Measurements from ENCODE around the gene METTL4.

METTL4 gene, protein sequence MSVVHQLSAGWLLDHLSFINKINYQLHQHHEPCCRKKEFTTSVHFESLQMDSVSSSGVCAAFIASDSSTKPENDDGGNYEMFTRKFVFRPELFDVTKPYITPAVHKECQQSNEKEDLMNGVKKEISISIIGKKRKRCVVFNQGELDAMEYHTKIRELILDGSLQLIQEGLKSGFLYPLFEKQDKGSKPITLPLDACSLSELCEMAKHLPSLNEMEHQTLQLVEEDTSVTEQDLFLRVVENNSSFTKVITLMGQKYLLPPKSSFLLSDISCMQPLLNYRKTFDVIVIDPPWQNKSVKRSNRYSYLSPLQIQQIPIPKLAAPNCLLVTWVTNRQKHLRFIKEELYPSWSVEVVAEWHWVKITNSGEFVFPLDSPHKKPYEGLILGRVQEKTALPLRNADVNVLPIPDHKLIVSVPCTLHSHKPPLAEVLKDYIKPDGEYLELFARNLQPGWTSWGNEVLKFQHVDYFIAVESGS

DNA sequence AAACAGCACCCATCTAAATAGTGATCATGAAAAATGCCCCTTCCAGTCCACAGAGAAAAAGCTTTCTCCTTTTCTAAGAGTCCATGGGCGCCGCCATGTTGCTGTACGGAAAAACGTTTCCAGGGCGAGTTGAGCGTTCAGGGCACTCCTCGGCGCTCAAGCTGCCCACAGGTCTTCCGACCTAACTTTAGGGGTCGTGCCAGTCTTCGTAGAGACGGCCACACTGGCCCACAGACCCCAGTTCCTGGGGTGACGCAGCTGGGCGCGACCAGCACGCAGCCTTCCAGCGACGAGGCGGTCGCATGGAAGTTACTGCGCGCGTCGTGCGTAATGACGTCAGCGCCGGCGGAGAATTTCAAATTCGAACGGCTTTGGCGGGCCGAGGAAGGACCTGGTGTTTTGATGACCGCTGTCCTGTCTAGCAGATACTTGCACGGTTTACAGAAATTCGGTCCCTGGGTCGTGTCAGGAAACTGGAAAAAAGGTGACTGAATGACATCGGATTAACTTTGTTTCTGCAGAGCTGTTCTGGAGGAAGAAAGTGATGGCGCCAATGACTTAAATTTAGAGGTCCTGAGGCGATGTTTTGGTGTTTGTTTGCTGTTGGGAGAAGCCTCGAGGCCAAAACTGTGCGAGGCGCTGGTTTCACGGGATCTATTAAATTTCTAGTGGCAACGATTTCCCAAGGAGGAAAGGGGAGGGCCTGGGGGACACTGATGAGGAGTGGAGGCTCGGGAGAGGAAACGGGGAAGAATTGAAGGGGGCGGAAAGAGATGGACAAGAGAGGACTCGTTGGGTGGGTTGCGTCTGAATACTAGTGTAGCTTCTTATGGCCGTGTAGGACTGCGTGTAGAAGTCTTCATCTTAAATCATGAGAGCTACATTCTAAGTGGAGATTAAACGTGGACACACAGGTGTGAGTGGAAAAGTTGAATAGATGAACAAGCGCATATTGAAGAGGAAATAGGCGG is at the start of gene METTL4, which contains the start of gene NDC80:
METTL4 (minus strand) TSS at position 306 of the 971 bp plus-strand sequence. CDS start 4,289 bp downstream, outside the sequence.
NDC80 (plus strand) TSS at position 358 of the 971 bp plus-strand sequence. CDS start 1,429 bp downstream, outside the sequence.
- peak; percentile 75 for DNase-seq

DNA sequence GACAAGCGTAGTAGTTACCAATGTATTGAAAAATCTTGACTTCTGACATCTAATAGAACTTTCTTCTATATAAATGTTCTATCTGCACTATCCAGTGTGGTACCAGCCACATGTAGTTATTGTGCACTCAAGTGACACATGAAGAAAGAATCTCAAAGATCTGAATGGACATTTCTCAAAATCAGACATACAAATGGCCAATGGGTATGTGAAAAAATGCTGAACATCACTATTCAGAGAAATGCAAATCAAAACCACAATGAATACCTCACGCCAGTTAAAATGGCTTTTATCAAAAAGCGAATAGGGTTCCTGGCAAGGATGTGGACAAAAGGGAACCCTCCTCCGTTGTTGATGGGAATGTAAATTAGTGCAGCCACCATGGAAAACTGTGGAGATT is 46.7 kb upstream of the METTL4 start:
- no peak for DNase-seq

DNA sequence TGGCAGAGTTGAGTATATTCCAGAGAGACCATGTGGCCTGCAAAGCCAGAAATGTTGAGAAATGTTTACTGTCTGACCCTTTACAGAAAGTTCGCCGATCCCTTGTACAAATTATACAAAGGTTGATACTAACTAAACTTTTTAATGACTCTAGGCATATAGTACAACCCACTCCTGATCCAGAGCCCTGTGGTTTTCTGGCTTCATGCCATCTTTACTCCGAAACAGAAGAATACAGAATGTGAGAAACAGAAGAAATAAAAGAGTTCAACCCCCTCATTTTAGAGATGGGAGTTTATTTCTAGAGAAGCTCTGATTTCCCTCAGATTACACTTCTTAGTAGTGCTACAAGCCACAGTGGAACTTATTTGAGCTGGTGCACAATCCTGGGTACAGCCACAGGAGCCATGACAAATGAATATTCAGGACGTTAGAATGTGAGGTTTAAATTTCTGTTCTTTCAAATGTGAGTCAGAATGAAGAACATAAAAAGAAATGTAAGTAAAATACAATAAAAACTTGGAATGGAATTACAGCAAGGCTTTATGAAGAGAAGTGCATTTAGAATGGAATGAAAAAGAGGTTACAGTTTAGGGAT is 46.2 kb upstream of the METTL4 start:
- no peak for DNase-seq

DNA sequence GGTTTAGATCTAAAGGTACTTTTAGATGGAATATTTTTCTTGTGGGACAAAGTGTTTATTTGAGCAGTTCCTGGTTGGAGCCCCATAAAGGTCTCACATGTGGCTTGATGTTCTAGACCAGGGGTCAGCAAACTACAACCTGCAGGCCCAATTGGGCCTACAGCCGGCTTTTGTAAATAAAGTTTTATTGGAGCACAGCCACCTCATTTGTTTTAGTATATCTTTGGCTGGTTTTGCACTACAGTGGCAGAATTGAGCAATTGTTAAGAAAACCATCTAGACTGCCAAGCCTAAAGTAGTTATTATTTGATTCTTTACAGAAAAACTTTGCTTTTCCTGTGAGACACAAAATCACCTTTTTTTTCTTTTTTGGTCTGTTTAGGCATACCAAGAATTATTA is 41.7 kb upstream of the METTL4 start:
- no peak for DNase-seq

DNA sequence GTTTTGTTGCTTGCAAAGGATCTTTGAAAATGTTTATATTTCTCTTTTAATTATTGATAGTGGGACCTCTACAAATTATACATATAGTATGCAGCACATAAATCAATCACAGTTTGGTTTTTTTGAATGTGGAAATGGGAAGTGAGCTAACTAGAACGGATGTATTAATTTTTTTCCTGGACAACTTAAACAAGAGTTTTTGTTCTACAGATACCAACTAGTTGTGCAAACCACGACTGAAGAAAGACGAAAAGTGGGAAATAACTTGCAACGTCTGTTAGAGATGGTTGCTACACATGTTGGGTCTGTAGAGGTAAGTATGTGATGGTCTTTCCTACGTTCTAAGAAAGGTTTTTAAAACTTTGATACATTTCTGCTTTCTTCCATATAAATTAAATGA is 39.2 kb upstream of the METTL4 start:
- DNase-seq, result no peak

DNA sequence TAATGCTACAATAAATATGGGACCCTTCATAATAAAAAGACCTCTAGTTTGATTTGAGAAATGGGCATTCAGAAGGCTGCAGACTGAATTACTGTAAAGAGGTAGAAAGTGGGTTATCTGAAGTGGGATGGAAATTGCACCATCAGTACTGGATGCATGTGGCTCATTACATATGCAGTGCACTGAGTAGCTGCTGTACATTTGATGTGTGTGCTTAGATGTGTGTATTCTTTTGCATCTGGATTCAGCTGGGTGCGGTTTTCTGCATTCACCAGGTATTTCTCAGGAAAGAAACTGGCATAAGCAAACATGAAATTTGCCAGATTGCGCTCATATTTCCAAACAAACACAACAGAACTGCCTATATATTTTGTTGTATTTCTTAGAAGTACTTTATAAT is 38.3 kb upstream of the METTL4 start:
- DNase-seq, result no peak

DNA sequence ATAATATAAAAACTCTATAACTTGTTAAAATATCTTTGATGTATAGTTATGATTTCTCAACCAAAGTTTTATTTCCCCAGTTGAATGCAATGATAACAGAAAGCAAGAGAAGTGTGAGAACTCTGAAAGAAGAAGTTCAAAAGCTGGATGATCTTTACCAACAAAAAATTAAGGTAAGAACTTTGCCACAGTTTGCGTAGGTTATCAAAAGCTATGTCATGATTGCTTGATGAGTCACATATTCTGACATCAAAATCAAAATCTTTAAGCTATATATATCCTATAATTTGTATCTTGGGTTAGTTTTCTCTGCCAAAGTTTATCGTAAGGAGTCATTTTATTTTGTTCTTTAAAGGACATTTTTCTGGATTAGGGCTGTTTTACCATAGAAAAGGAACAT is 35.0 kb upstream of the METTL4 start:
- no peak for DNase-seq

DNA sequence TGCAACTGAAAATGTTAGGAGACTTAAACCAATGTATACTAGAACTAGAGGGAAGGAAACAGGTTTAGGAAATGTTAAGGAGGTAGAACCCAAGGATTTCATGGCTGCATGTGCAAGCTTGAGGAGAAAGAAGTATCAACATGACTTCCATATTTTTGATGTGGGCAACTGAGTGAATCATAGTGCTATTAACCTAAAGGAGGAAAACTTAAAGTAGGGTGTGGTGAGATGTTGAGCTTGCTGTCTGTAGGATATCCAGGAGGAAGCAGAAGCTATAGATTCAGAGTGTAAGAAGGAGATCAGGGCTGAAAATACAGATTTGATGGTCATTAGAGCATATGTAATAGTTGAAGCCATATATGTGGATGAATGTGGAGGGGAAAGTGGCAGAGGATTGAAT is 31.5 kb upstream of the METTL4 start:
- no peak for DNase-seq

DNA sequence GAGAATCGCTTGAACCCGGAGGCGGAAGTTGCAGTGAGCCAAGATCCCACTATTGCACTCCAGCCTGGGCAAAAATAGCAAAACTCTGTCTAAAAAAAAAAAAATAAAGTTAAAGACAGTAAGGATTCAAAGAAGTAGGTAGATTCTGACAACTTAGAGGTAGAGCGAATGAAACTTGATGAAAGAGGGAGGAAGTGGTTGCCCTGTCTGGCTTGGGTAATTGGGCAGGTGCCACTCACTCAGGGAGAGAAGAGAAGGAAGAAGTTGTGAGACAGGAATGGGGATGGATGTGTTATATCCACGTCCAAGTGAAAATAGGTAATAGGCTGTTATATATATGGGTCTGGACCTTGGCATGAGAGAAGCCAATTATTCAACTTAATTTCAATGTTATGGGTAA is 26.3 kb upstream of the METTL4 start:
- no peak for DNase-seq

DNA sequence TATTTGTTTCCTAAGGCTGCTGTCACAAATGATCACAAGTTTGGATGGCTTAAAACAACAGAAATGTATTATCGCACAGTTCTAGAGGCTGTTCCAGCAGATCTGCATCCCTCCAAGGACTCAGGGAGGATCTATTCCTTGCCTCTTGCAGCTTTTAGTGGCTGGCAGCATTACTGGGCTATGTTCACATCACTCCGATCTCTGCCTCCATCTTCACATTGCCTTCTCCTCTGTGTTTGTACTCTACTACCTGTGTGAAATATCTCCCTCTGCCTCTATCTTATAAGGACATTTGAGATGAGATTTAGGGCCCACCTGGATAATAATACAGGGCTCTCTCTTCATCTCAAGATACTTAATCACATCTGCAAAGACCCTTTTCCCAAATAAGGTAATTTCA is 19.0 kb upstream of the METTL4 start:
- no peak for DNase-seq

DNA sequence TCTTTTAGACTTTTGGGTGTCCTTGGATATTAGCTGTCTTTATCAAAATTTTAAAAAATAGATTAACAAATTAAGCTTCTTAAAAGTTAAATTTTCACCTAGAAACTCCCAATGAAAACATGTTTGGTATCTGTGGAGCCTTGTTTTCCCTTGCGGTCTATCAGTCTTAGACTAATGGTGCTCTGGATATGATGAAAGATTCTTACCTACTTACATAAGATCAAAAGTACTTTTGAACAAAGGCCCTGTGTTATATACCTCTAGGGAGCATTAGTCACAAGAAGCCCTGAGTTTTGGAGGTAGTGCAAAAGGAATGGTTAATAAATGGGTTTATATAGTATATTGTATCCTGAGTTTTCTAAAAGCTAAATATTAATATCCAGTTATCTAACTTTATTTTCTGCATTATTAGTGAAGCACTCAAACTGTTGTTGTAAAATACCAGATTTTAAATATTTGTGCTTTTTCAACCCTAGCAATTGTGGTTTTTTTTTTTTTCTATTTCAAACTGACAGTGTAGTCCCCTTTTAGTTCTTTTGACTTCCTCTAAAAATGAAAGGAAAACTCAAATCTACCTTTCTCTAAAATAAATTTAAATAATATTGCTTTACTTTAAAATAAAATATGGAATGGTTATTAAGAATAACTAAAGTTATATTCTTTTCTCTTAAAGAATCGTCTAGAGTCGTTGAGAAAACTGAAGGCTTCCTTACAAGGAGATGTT is 18.2 kb upstream of the METTL4 start:
- no peak for DNase-seq

DNA sequence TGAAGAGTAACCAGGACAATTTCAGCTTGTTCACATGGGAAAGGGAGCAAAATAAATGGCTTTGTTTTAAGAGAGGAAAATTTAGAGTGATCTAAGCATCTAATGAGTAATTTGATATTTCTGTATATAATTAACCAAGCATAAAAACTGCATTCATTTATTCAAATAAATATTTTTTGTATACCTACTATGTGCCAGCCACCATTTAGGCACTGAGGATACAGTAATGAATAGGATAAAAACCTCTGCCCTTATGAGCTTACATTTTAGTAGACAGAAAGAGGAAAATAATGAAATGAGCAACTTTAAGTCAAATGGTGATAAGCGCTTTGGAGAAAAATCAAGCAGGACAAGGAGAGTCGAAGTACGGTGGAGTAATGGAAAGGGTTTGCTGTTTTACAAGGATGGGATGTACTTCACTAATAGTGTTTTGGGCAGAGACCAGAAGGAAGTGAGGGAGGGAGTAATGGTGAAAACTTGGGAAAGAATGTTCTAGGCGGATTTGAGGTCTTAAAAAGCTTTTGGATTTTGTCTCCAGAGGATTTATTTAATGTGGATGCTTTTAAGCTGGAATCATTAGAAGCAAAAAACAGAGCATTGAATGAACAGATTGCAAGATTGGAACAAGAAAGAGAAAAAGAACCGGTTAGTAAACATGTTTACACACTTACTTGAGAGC is 17.5 kb upstream of the METTL4 start:
- DNase-seq, result no peak

DNA sequence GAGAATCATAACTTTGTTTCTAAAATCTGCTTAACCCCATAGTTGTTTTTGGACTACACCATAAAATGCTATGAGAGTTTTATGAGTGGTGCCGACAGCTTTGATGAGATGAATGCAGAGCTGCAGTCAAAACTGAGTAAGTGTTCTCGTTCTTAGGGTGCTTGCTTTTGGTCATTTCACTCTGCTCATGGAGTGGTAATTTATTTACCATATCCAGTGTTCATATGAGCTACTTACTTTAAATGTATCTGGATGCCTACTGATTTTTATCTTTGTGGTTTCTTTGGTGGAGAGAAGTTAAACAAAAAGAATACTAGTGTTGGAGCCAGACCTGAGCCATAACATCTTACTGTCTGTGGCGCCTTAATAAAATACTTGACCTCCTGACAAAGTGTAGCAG is 16.5 kb upstream of the METTL4 start:
- no peak for DNase-seq

DNA sequence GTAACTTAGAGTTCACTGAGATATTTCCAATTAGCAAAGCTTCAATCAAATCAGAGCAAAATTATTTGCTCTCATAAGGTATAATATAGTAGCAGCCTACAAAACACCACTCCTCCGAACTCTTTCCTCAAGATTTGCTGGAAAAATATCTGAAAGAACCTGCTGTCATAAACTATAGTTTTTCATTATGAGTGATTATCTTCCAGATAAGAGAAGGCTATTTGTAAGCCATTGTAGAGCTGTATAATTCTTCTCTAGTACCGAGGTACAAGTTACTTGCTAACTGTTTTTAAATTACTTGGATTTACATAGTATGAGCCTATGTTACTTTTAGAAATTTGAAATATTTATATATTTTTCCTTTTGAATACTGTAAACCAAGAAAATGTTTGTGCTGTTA is 2.1 kb upstream of the METTL4 start:
- no peak for DNase-seq

DNA sequence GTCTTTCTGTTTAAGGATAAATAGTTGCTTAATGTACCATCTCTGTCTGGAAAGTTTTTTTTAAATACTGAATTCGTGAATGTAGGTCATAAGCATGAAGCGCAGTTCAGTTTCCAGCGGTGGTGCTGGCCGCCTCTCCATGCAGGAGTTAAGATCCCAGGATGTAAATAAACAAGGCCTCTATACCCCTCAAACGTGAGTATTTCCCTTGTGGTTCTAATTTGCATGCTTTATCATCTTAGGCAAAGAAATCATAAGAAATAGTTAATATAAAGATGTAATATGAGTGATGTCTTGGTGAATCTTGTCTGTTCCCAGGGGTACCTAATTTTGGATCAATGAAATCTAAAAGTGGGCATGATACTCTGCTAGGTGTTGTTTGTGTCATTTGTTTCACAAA is 1.6 kb upstream of the METTL4 start:
- no peak for DNase-seq

DNA sequence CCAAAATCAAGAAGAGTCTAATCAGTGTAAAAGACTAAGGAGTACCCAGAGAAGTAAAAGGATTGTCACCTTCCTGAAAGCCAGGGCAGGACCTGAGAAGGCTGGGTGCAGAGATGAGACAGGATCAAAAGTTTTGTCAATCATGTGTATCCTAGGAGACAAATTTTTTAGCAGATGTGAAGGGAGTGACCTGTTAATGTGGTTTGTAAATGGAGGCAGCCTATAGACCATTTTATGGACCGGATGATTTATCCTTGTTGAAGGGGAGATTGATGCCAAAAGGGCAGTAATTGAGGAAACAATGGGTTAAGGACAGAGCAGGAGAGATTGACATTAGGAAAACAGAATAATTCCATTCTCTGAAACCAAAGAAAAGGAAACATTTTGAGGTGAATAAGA is 865 bp upstream of the METTL4 start:
- no peak for DNase-seq

DNA sequence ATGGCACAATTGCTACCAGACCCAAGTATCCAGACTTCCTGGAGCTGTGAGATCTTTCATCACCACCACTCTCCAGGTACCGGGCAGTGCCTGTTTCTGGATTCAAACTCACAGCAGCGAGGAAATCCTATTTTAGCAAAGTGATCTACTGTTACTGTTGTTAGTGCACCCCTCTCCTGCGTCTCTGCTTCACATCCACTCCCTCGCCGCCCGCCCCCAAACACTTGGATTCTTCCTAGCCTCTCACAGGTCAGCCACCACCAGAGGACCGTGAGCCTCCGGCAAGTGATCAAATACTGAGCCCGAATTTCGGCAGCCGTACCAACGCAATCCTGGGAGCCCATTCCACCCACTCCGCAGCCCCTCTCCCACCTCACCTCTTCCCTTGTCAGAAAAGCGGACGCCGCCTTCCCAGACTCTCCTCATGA is 519 bp downstream of the METTL4 start:
- DNase-seq, result peak; percentile 49 to 53

DNA sequence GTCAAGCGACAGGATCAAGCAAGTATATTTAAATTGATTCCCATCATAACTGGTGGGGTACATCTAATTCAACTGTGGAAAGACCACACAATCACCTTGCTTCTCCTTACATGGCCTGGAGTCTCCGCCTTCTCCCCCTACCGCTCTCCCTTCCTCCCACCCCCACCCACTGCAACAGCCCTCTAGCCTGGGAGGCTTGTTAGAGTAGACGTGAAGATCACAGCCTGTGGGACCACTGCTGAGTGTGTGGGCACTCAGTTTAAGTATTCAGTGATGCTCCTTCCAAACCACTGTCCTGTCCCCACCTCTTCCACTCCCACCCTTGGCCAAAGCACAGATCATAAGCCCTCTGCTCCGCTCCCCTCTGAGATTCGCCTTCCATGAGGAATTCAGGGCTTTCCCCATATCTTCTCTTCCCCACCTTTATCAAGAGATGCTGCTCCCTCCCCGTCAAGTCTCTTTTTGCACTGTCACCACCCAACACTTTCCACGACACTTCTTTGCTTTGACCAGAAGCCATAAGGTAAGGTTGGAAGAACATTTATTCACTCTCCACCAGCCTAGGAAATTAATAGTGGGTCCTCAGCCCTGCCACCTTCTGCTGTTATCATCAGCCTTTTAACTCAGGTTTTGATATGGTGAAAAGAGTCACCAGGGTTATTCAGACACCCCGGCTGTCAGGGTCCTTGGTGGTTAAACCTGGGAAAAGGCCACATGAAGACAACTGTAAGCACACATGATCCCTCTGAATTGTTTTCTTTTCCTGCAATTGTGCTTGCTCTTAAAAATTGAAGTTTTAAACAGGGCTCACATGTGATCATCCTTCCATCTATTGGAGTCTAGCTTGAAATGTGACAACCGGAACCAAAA is 1.7 kb downstream of the METTL4 start:
- DNase-seq, result no peak

DNA sequence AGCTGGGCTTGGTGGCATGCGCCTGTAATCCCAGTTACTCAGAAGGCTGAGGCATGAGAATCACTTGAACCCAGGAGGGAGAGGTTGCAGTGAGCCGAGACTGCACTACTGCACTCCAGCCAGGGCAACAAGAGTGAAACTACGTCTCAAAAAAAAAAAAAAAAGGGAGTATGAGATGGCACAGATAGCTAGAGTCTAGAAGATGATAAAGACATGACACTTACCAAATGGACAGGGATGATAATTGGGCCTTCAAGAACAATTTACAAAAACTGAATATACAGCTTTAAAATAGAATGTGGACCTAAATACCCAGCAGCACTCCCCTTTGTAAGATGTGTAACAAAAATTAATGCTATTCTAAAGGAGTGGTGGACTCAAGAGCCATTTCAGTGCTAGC is 2.7 kb downstream of the METTL4 start:
- DNase-seq, result no peak

DNA sequence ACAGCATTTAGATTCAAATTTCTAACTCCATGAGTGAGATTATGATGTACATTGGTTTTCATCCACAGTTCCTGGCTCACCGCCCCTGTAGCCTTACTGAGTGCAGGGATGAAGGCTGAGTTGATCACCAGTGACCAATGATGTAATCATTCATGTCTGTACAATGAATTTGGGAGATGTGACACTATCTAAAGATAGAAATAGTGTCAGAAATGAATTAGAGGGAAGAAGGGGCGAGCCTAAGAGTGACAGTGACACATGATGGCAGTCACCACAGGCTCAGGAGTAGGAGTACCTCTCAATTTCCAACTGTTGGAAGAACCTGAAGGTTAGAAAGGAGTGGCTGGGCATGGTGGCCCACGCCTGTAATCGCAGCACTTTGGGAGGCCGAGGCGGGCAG is 3.2 kb downstream of the METTL4 start:
- no peak for DNase-seq

DNA sequence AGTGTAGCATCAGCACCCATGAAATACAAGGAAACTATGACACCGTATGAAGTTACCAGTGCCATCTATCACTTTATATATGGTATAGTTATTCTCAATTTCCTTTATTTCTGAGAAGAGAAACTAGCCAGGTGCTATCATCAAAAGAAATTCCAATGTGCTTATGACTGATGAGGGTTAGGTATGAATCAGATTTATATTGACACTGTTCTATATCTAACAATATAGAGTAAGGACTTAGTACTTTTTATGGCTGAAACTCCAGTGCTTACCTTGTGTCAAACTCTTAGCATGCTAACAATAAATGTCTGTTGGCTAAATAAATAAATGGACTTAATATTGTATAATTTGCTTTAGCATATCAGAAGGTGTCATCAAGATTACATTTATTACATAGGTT is 6.9 kb downstream of the METTL4 start:
- no peak for DNase-seq

All from activated CD4-positive, alpha-beta T cell treated with anti-CD3 and anti-CD28 coated beads, Interleukin-2, amount 50 U/mL, for 4 hours (primary cell).